ENCODE results near the gene SDHB. TPM values are rescaled to one million over a fixed set of nuclear protein-coding genes. Genes with fewer than 3 reads are reported as not detected.

SDHB gene
- total and polyA plus RNA-seq, 10 of the 15 experiments (the other 5 are each of a cell fraction or from before 2014, with no cell fraction given), result 101 to 319 (median 188) TPM

GRCh38 chr1:16978567-16979474 lies 75.0 kb downstream of the SDHB start:
- RAD21 ChIA-PET (ENCODE audit: unreplicated experiment), result no interaction called here
- CTCF ChIA-PET, result interaction anchor here (1.0 kb wide), 1 partner anchor 19 kb away, joined by 6 read pairs; no protein-coding TSS in a partner anchor
- SMC1A ChIA-PET (ENCODE audit: uncharacterized antibody, unreplicated experiment), result interaction anchor here (0.6 kb wide), 1 partner anchor 67 kb away, joined by 3 read pairs; no protein-coding TSS in a partner anchor
- Histone ChIP-seq H3K36me3 (ENCODE audit: control insufficient read depth in 2 of 2, insufficient read depth in 2 of 2, low read length in 1 of 2) (no peaks in the 10 kb centered on the region), H2AFZ (ENCODE audit: control insufficient read depth, low read depth, low read length) (no peak overlapping the region), H3K27ac (ENCODE audit: control insufficient read depth, insufficient read depth) (no peak overlapping the region), H3K4me3 (no peak overlapping the region), H3K4me1 (ENCODE audit: control insufficient read depth, insufficient read depth, low read length) (no peaks in the 10 kb centered on the region), H3K27me3 (replicated peaks in 1 of 2; ENCODE audit: control insufficient read depth in 2 of 2, insufficient read depth in 2 of 2, low read length in 1 of 2) (peaks cover 7 to 13% of the 10 kb centered on the region in 2 experiments; a peak in 3 of 4 replicates), H3K9me3 (replicated peaks; ENCODE audit: control insufficient read depth, insufficient read depth, low read length) (no peaks in the 10 kb centered on the region), H4K20me1 (ENCODE audit: control insufficient read depth, insufficient read depth) (no peaks in the 10 kb centered on the region), H3K9ac (ENCODE audit: control insufficient read depth, insufficient read depth, low read length) (no peak overlapping the region), H3K4me2 (ENCODE audit: control insufficient read depth, insufficient read depth) (no peak overlapping the region), H3K79me2 (ENCODE audit: control insufficient read depth, insufficient read depth, low read length) (no peaks in the 10 kb centered on the region)
- FAIRE-seq (no peak), DNase-seq (ENCODE audit: low read depth, low spot score) (no peak), ATAC-seq (no peak)
- in situ Hi-C loops (cut with MboI) (no loop called here), intact Hi-C loops (cut with micrococcal nuclease; ENCODE audit: unreplicated experiment) (no loop called here)
- TF ChIP-seq BMI1 (IDR thresholded peaks at IDR 0.05; ENCODE audit: borderline replicate concordance) (no peak), TCF7 (IDR thresholded peaks at IDR 0.05; ENCODE audit: borderline replicate concordance) (no peak), ZNF384 (IDR thresholded peaks at IDR 0.05; ENCODE audit: borderline replicate concordance, low read depth, low read length) (no peak), ATF3 (IDR thresholded peaks at IDR 0.05; ENCODE audit: borderline replicate concordance, extremely low read depth, low read depth, low read length) (no peak), MAX (IDR thresholded peaks at IDR 0.05; ENCODE audit: low read depth, low read length) (no peak), GABPA (IDR thresholded peaks at IDR 0.05; ENCODE audit: low read depth) (no peak), EP300 (IDR thresholded peaks at IDR 0.05; ENCODE audit: borderline replicate concordance in 1 of 2, control insufficient read depth in 1 of 2, low read depth in 2 of 2, low read length in 2 of 2) (no peak), IRF4 (IDR thresholded peaks at IDR 0.05; ENCODE audit: low read depth, low read length) (no peak)
- BruUV-seq (replicated peaks), result no TSS peak
- POLR2A ChIA-PET, result no interaction called here
- WGBS (ENCODE audit: insufficient coverage, insufficient replicate concordance, low lambda C conversion rate, missing lambda C conversion rate), result 24% methylated on average over 20 of the region's 20 CpGs

Measured in GM12878 (cell line).